Natural killer cell (primary cell): Measurements from ENCODE around the gene TRERF1. TPM values are rescaled to one million over a fixed set of nuclear protein-coding genes. Genes with fewer than 3 reads are reported as not detected.
"Not testable (repeated sequence)": the region's sequence is repeated elsewhere in the genome, so short reads cannot be mapped to it uniquely, and the experiment has no call there.

ENCODE experiments used
- ATAC-seq, 3 donors: fragments of 150-1000 bp in 2 of 3; fragments of 200-7000 bp in 1 of 3; cut with Tn5 transposase; 1 replicate in 1 of 3; 2 replicates in 2 of 3; pipeline ENCODE4 v1.10.0; 2021; ENCODE audit warnings: mild to moderate bottlenecking in 2 of 3, moderate library complexity in 2 of 3
- DNase-seq, 2 donors: peaks; one replicate each; pipeline versions ENCODE4 v3.0.0 to v3.0.0-alpha.2; 2013 to 2021; ENCODE audit warnings: mixed read lengths in 1 of 2
- H3K27ac ChIP-seq: one replicate; pipeline ENCODE4 v1.5.1; 2013; ENCODE audit warnings: mild to moderate bottlenecking, low read length
- H3K27me3 ChIP-seq: one replicate; pipeline ENCODE4 v1.6.1; 2013; ENCODE audit warnings: low read length; ENCODE audit not compliant: control insufficient read depth, insufficient read depth
- H3K36me3 ChIP-seq: one replicate; pipeline ENCODE4 v1.6.1; 2013; ENCODE audit warnings: low read length; ENCODE audit not compliant: control insufficient read depth, insufficient read depth
- H3K4me1 ChIP-seq: one replicate; pipeline ENCODE4 v1.6.1; 2013; ENCODE audit warnings: low read length; ENCODE audit not compliant: control insufficient read depth, insufficient read depth
- H3K4me3 ChIP-seq: one replicate; pipeline ENCODE4 v1.5.1; 2013; ENCODE audit warnings: low read length
- H3K9me3 ChIP-seq: one replicate; pipeline ENCODE4 v1.6.1; 2013; ENCODE audit warnings: low read length; ENCODE audit not compliant: control insufficient read depth, insufficient read depth
- H3K27ac Mint-ChIP-seq, 2 donors: one replicate each; pipeline ENCODE4 v1.8.0; 2022; ENCODE audit warnings: mild to moderate bottlenecking in 2 of 2, mixed read lengths in 2 of 2, moderate library complexity in 1 of 2
- H3K27me3 Mint-ChIP-seq, 2 donors: one replicate each; pipeline ENCODE4 v1.8.0; 2022; ENCODE audit warnings: low read depth in 2 of 2, mixed read lengths in 2 of 2
- H3K36me3 Mint-ChIP-seq: one replicate; pipeline ENCODE4 v1.8.0; 2022; ENCODE audit warnings: mixed read lengths
- H3K4me1 Mint-ChIP-seq, 2 donors: one replicate each; pipeline ENCODE4 v1.8.0; 2022; ENCODE audit warnings: mixed read lengths in 2 of 2
- H3K4me3 Mint-ChIP-seq: one replicate; pipeline ENCODE4 v1.8.0; 2022; ENCODE audit warnings: mild to moderate bottlenecking, moderate library complexity, mixed read lengths
- H3K9me3 Mint-ChIP-seq, 2 donors: one replicate each; pipeline ENCODE4 v1.8.0; 2022; ENCODE audit warnings: mixed read lengths in 2 of 2
- CTCF ChIP-seq: fragments of 200-600 bp; IDR thresholded peaks from one replicate; pipeline ENCODE4 v1.8.0; 2022; ENCODE audit warnings: antibody characterized with exemption
- WGBS: methylation state at CpG from one replicate; pipeline ENCODE4 v1.1.7; 2013; ENCODE audit warnings: missing lambda C conversion rate; ENCODE audit not compliant: insufficient coverage; 5-methylcytosine and 5-hydroxymethylcytosine counted together
- intact Hi-C: fragments of 100-400 bp; cut with micrococcal nuclease; formaldehyde crosslinking; loops from one replicate; pipeline ENCODE4 v1.14.2; 2022
- total RNA-seq, 4 donors: library from RNA; stranded (reverse); fragments of 120-200 nt in 1 of 4; gene quantifications; one replicate each; pipeline versions ENCODE4 v1.2.3 to v1.2.4, GENCODE V29; 2013 to 2022

The TRERF1 gene
- total RNA-seq, 3 donors from 2014 or later (not counting 1 experiment from before 2014, with no cell fraction given) = 34.6 to 42.3 (median 38.6) TPM

GRCh38 chr6:42204768-42205282, 246.9 kb downstream of the TRERF1 start:
- ATAC-seq = no peak
- peaks cover 6% of the 10 kb centered on the region for H3K36me3 Mint-ChIP-seq
- no peak overlapping the region for H3K27ac Mint-ChIP-seq

GRCh38 chr6:42203183-42203582, 248.5 kb downstream of the TRERF1 start:
- H3K27ac ChIP-seq = no peak overlapping the region
- Mint-ChIP-seq H3K9me3 (no peaks in the 10 kb centered on the region), H3K27me3 (no peaks in the 10 kb centered on the region), H3K4me3 (no peak overlapping the region), H3K4me1 (no peaks in the 10 kb centered on the region), H3K36me3 (peaks cover 6% of the 10 kb centered on the region), H3K27ac (no peak overlapping the region)
- H3K27me3 ChIP-seq = no peaks in the 10 kb centered on the region
- intact Hi-C loops = no loop called here
- 100% methylated on average over 3 of the region's 3 CpGs for WGBS
- no peaks in the 10 kb centered on the region for H3K4me1 ChIP-seq
- H3K36me3 ChIP-seq = peaks cover 18% of the 10 kb centered on the region
- no peak overlapping the region for H3K4me3 ChIP-seq
- DNase-seq (no peak), ATAC-seq (no peak)
- no peak for TF ChIP-seq CTCF
- H3K9me3 ChIP-seq = no peaks in the 10 kb centered on the region

More at GRCh38 chr6:42204768-42205282, 246.9 kb downstream of the TRERF1 start:
- no peaks in the 10 kb centered on the region for H3K9me3 ChIP-seq
- H3K4me1 ChIP-seq = no peaks in the 10 kb centered on the region
- intact Hi-C loops = no loop called here
- DNase-seq = no peak
- no peaks in the 10 kb centered on the region for H3K27me3 Mint-ChIP-seq
- H3K4me1 Mint-ChIP-seq = no peaks in the 10 kb centered on the region
- H3K27ac ChIP-seq = no peak overlapping the region
- H3K4me3 Mint-ChIP-seq = no peak overlapping the region
- no peak overlapping the region for H3K4me3 ChIP-seq
- no peaks in the 10 kb centered on the region for H3K27me3 ChIP-seq
- peaks cover 34% of the 10 kb centered on the region for H3K36me3 ChIP-seq
- H3K9me3 Mint-ChIP-seq = no peaks in the 10 kb centered on the region
- 96% methylated on average over 4 of the region's 4 CpGs for WGBS
- TF ChIP-seq CTCF = no peak

DNA sequence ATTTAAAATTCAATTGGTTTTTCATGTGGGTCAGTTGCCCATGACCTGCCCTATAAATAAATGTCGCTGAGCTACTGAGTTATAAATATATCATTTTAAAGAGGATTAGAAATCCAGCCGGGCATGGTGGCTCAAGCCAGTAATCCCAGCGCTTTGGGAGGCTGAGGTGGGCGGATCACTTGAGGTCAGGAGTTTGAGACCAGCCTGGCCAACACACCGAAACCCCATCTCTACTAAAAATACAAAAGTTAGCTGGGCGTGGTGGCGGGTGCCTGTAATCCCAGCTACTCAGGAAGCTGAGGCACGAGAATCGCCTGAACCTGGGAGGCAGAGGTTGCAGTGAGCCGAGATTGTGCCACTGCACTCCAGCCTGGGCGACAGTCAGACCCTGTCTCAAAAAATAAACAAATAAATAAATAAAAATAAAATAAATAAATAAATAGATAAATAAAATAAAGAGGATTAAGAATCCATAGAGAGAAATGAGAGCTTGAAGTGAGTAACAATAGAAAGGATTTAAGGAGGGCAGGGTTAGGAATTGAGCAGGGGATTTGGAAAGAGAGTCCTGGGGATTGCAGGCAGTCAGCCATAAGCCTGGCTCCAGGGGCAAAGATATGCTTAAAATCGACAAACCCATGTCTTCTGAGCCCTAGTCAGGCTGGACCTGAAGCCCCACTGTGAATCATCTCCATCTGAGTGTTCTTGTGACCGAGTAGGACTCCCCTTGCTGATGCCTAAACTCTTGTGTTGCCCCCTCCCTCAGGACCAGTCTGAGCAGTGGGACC, 249.4 kb downstream of the TRERF1 start:
- H3K4me1 ChIP-seq, H3K4me3 ChIP-seq, H3K4me1 Mint-ChIP-seq, H3K4me3 Mint-ChIP-seq, H3K9me3 Mint-ChIP-seq, H3K36me3 Mint-ChIP-seq, H3K9me3 ChIP-seq, H3K27ac ChIP-seq, intact Hi-C loops, H3K27ac Mint-ChIP-seq, ATAC-seq, DNase-seq, H3K27me3 ChIP-seq, H3K27me3 Mint-ChIP-seq: not testable (repeated sequence)
- WGBS = 96% methylated on average over 12 of the region's 13 CpGs
- H3K36me3 ChIP-seq = peaks cover 11% of the 10 kb centered on the region

DNA sequence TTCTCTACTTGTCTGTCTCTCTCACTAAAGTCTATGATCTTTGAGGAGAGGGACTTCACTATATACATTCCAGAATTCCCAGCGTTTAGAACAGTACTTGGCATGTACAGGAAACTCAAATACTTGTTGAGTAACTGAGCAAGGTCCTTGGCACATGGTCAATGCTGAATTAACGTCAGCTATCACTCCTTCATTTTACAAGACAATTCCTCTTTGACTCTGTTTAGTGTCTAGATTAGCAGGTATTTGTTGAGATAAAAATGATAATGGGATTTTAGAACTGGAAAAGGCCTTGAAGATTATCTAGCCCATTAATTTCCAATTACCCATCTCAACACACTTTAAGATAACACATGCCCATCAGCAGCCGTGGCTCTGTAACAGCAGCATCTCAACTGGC, 250.3 kb downstream of the TRERF1 start:
- no peak for TF ChIP-seq CTCF
- Mint-ChIP-seq H3K27ac (no peak overlapping the region), H3K36me3 (peaks cover 6% of the 10 kb centered on the region), H3K27me3 (no peaks in the 10 kb centered on the region), H3K9me3 (no peaks in the 10 kb centered on the region), H3K4me1 (no peaks in the 10 kb centered on the region), H3K4me3 (no peak overlapping the region)
- Histone ChIP-seq H3K36me3 (peaks cover 11% of the 10 kb centered on the region), H3K27me3 (no peaks in the 10 kb centered on the region), H3K27ac (no peak overlapping the region), H3K9me3 (no peaks in the 10 kb centered on the region), H3K4me1 (no peaks in the 10 kb centered on the region), H3K4me3 (no peak overlapping the region)
- DNase-seq = no peak
- intact Hi-C loops = no loop called here
- 50% methylated on average over 2 of the region's 3 CpGs for WGBS
- ATAC-seq = no peak
